Measurements from ENCODE around the gene ZNF358.

- TF ChIP-seq CTCF (conservative IDR thresholded peaks at IDR 0.05 in 1 of 2, IDR thresholded peaks at IDR 0.05 in 1 of 2; ENCODE audit: low read depth in 1 of 2, low read length in 2 of 2) = no peak
- no peak for TF ChIP-seq EZH2 (IDR thresholded peaks at IDR 0.05; ENCODE audit: low read length, missing control alignments)
Measured at GRCh38 chr19:7509625-7510024, 6.3 kb upstream of the ZNF358 start.

Data from fibroblast of lung (primary cell).